ENCODE results near the gene SRL.
"Not testable (repeated sequence)": the region's sequence is repeated elsewhere in the genome, so short reads cannot be mapped to it uniquely, and the experiment has no call there.

The SRL gene

GRCh38 chr16:4156503-4156902, 85.4 kb downstream of the SRL start:
- DNase-seq: not testable (repeated sequence)

GRCh38 chr16:4153364-4153763, 88.5 kb downstream of the SRL start:
- DNase-seq: not testable (repeated sequence)

DNA sequence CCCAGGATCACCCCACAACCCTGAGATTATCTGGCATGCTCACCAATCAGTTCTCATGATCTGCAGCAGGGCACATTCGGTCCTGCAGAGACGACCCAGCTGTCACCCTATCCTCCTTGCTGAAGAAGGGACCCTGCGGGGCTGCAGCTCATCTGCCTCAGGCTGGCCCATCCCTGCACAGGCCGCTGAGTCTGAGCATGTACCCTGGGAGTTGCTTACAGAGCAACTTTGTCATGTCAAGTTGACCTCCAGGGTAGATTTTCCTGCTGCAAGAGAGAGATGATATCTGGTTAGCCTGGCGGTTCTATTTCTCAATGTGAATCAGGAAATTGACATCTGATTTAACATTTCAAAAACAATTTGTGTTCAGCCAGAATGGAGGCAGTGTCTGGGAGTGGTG, 89.6 kb downstream of the SRL start:
- DNase-seq: no peak

DNA sequence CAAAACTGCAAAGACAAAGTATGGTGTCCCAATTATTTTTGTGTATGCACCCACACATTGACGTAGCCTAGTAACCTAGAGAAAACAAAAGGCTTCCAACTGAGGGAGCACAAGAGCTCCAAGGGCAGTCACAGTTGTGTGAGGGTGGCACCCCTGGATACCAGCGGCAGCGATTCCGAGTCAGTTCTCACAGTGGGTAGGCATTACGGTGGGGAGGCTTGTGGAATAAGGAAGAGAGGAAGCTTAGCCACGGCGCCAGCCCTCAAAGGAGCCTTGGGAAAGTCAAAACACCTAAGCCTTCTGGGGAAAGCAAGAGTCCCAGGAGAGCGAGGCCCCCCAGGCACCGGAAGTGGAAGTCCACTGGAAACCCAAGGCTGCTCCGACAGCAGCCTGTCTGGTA, 94.6 kb downstream of the SRL start:
- no peak for DNase-seq

- DNase-seq: no peak
These were observed 99.6 kb downstream of the SRL start for GRCh38 chr16:4142268-4142667.

GRCh38 chr16:4141604-4142003, 100.3 kb downstream of the SRL start:
- DNase-seq: no peak

DNA sequence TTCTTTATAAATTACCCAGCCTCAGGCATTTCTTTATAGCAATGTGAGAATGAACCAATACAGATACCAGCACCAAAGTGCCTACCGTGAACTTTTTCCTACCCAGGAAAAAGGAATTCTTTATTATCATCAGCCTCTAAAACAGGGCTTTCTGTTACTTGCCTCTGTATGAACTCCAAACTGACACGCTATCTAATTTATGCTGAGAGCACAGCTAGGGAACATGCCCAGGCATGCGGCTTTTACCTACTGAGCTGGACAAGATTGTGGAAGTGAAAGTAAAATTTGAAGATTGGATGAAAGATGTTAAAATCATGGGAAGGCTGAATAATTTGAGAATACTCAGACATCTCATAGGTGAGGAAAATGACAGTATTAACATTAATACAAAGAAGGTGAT, 101.2 kb downstream of the SRL start:
- no peak for DNase-seq

DNA sequence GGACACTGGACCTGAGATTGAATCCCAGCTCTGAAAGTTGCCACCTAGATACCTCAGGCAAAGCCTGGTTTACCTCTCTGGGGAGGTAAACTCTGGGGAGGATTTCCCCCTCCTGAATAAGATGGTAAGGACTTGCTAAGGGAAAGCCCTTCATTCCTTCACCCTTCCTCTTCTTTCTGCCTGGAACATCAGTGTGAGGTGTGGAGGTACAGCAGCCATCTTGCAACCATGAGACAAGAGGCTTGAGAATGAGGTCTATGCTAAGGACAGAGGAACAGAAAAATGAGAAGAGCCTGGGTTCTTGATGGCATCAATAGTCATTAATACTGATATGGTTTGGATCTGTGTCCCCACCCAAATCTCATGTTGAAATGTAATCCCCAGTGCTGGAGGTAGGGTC, 101.9 kb downstream of the SRL start:
- no peak for DNase-seq

All from activated CD4-positive, alpha-beta T cell treated with anti-CD3 and anti-CD28 coated beads for 48 hours (primary cell).